SK-N-SH (cell line): ENCODE results near the gene CABP5. TPM values are rescaled to one million over a fixed set of nuclear protein-coding genes. Genes with fewer than 3 reads are reported as not detected.

Experiments
- CTCF ChIA-PET: fragments of 300-600, 350-600 bp; formaldehyde crosslinking; extraction: SDS; loops from one replicate; lab custom pipeline; 2021; lab: Yijun Ruan, JAX
- POLR2A ChIA-PET: fragments of 350-600 bp; sonication (Branson Sonifier 250); formaldehyde crosslinking; extraction: SDS; loops from one replicate; lab custom pipeline; 2020; ENCODE audit warnings: antibody characterized with exemption, inconsistent platforms; lab: Yijun Ruan, JAX
- DNase-seq: peaks from one replicate; pipeline ENCODE4 v3.0.0; 2012
- H2AFZ ChIP-seq: fragments of 200-600 bp; sonication (generic); 2 replicates; pipeline ENCODE4 v1.8.1; 2016; ENCODE audit warnings: antibody characterized with exemption, mild to moderate bottlenecking, low read depth
- H3F3A ChIP-seq: fragments of 200-600 bp; sonication (generic); replicated peaks from 2 replicates; pipeline ENCODE3; 2016; ENCODE audit warnings: antibody characterized with exemption, mild to moderate bottlenecking; ENCODE audit not compliant: insufficient read depth
- H3K27ac ChIP-seq, 2 experiments: fragments of 200-500 bp in 1 of 2; fragments of 200-600 bp in 1 of 2; sonication (Bioruptor generic) in 1 of 2; sonication (generic), shearing (Covaris generic) in 1 of 2; 2 replicates each; pipeline versions ENCODE4 v1.5.1 to v1.6.1; 2014 to 2016; ENCODE audit warnings: low read depth in 2 of 2, inconsistent platforms in 1 of 2, low read length in 1 of 2, mild to moderate bottlenecking in 1 of 2, mixed read lengths in 1 of 2
- H3K27me3 ChIP-seq: fragments of 200-600 bp; sonication (generic), shearing (Covaris generic); 2 replicates; pipeline ENCODE4 v1.6.1; 2016; ENCODE audit warnings: mixed run types; ENCODE audit not compliant: insufficient read depth
- H3K36me3 ChIP-seq, 2 experiments: fragments of 200-500 bp in 1 of 2; fragments of 200-600 bp in 1 of 2; sonication (Bioruptor generic) in 1 of 2; sonication (generic) in 1 of 2; replicated peaks in 1 of 2; 2 replicates each; pipeline versions ENCODE3 to v1.5.1; 2014 to 2016; ENCODE audit warnings: low read length in 1 of 2, mild to moderate bottlenecking in 1 of 2; ENCODE audit not compliant: insufficient read depth in 2 of 2, control insufficient read depth in 1 of 2
- H3K4me1 ChIP-seq, 2 experiments: fragments of 200-500 bp in 1 of 2; fragments of 200-600 bp in 1 of 2; sonication (Bioruptor generic) in 1 of 2; sonication (generic), shearing (Covaris generic) in 1 of 2; 2 replicates each; pipeline versions ENCODE4 v1.5.1 to v1.6.1; 2014 to 2016; ENCODE audit warnings: low read depth in 1 of 2, low read length in 1 of 2, mixed run types in 1 of 2; ENCODE audit not compliant: insufficient read depth in 2 of 2, control insufficient read depth in 1 of 2
- H3K4me2 ChIP-seq: fragments of 200-600 bp; sonication (generic), shearing (Covaris generic); 2 replicates; pipeline ENCODE4 v1.6.1; 2017; ENCODE audit warnings: mixed run types
- H3K4me3 ChIP-seq, 2 experiments: fragments of 200-500 bp in 1 of 2; fragments of 200-600 bp in 1 of 2; sonication (Bioruptor generic) in 1 of 2; sonication (generic), shearing (Covaris generic) in 1 of 2; 2 replicates each; pipeline versions ENCODE4 v1.5.1 to v1.8.1; 2014 to 2016; ENCODE audit warnings: low read depth in 2 of 2, inconsistent platforms in 1 of 2, low read length in 1 of 2, mild to moderate bottlenecking in 1 of 2, mixed read lengths in 1 of 2, moderate library complexity in 1 of 2
- H3K79me2 ChIP-seq: fragments of 200-600 bp; sonication (generic); 2 replicates; pipeline ENCODE4 v1.8.1; 2017; ENCODE audit warnings: mild to moderate bottlenecking; ENCODE audit not compliant: insufficient read depth
- H3K9ac ChIP-seq: fragments of 200-600 bp; sonication (generic); 2 replicates; pipeline ENCODE4 v1.6.1; 2017; ENCODE audit warnings: mixed run types
- H3K9me2 ChIP-seq: fragments of 200-600 bp; sonication (generic); 2 replicates; pipeline ENCODE4 v1.6.1; 2017; ENCODE audit warnings: mixed run types
- H3K9me3 ChIP-seq: fragments of 200-600 bp; sonication (generic); 2 replicates; pipeline ENCODE4 v1.6.1; 2017; ENCODE audit warnings: mixed run types, mild to moderate bottlenecking, moderate library complexity
- H4K20me1 ChIP-seq: fragments of 200-600 bp; sonication (generic); 2 replicates; pipeline ENCODE4 v1.6.1; 2017; ENCODE audit warnings: mild to moderate bottlenecking, mixed run types; ENCODE audit not compliant: insufficient read depth
- CTCF ChIP-seq: fragments of 200-600 bp; sonication (generic); IDR thresholded peaks from 2 replicates; pipeline ENCODE4 v1.6.1; 2017; ENCODE audit warnings: antibody characterized with exemption, mild to moderate bottlenecking, moderate library complexity
- FOSL2 ChIP-seq: IDR thresholded peaks from 2 replicates; pipeline ENCODE4 v1.4.0; 2012; ENCODE audit warnings: low read depth, mild to moderate bottlenecking, moderate library complexity, borderline replicate concordance
- GABPA ChIP-seq: IDR thresholded peaks from 2 replicates; pipeline ENCODE4 v1.4.0; 2012; ENCODE audit warnings: low read depth, mild to moderate bottlenecking
- GATA2 ChIP-seq: sonication (generic); formaldehyde crosslinking; IDR thresholded peaks from 2 replicates; pipeline ENCODE4 v1.5.0; 2020; ENCODE audit warnings: mild to moderate bottlenecking, missing genetic modification reagents
- NFIC ChIP-seq: IDR thresholded peaks from 2 replicates; pipeline ENCODE4 v1.4.0; 2012; ENCODE audit warnings: borderline replicate concordance
- RCOR1 ChIP-seq: fragments of 150-350 bp; IDR thresholded peaks from 2 replicates; pipeline ENCODE4 v1.6.1; 2017; ENCODE audit warnings: antibody characterized with exemption, low read length
- REST ChIP-seq: IDR thresholded peaks from 2 replicates; pipeline ENCODE4 v1.6.1; 2012; ENCODE audit warnings: mild to moderate bottlenecking, low read depth, low read length, moderate library complexity
- RFX5 ChIP-seq: IDR thresholded peaks from 2 replicates; pipeline ENCODE4 v1.6.1; 2012; ENCODE audit warnings: mild to moderate bottlenecking, improper control_type of control experiment, low read length
- RXRA ChIP-seq: IDR thresholded peaks from 2 replicates; pipeline ENCODE4 v1.4.0; 2012; ENCODE audit warnings: low read depth, mild to moderate bottlenecking, borderline replicate concordance
- SIN3A ChIP-seq: IDR thresholded peaks from 2 replicates; pipeline ENCODE4 v1.6.1; 2012; ENCODE audit warnings: low read depth, mild to moderate bottlenecking, low read length, moderate library complexity, borderline replicate concordance
- TCF12 ChIP-seq: IDR thresholded peaks from 2 replicates; pipeline ENCODE4 v1.4.0; 2012
- USF1 ChIP-seq: IDR thresholded peaks from 2 replicates; pipeline ENCODE4 v1.4.0; 2012; ENCODE audit warnings: low read depth, borderline replicate concordance
- USF2 ChIP-seq: fragments of 150-350 bp; IDR thresholded peaks from 2 replicates; pipeline ENCODE4 v1.6.1; 2017; ENCODE audit warnings: antibody characterized with exemption, low read length, low read depth, borderline replicate concordance
- YY1 ChIP-seq: IDR thresholded peaks from 2 replicates; pipeline ENCODE4 v1.4.0; 2012; ENCODE audit warnings: low read depth, mild to moderate bottlenecking
- WGBS: methylation state at CpG from one replicate; pipeline ENCODE4 v1.1.6; 2017; ENCODE audit warnings: low lambda C conversion rate; 5-methylcytosine and 5-hydroxymethylcytosine counted together
- polyA plus RNA-seq, 3 experiments: library from polyadenylated mRNA; depleted of rRNA; stranded (reverse); fragments of >200 nt; gene quantifications; 2 replicates each; pipeline ENCODE4 v1.2.3, GENCODE V29; 2012
- TF ChIP-seq, protein P1 (sequence below): IDR thresholded peaks from 2 replicates; pipeline ENCODE4; 2012

Gene CABP5
- polyA plus RNA-seq, 1 of the 3 experiments (the other 2 are of a cell fraction), result not detected

DNA sequence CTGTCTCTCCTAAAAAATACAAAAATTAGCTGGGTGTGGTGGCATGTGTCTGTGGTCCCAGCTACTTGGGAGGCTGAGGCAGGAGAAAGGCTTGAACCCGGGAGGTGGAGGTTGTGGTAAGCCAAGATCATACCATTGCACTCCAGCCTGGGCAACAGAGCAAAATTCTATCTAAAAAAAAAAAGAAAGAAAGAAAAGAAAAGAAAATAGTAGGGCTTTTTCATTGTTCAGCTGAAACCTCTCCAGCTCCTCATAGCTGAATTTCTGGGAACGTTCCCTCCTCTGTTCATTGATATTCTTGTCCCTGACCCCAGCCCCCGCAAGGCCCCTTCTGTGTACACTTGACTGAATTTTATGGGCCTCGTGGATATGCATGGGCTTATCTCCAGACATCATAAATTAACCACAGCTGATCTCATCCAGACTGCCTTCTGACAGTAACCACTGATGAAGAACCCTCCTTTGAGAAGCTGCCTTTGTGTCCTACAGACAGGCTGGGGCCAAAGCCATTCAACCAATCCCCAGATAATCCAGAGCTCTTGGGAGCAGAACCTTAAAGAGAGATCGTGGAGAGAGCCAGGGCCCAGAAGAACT, 49.6 kb downstream of the CABP5 start, which contains the start of gene ELSPBP1 (continued):
- TF ChIP-seq SIN3A, result no peak
- no peak for TF ChIP-seq RCOR1

GRCh38 chr19:47992070-47992469, 51.8 kb downstream of the CABP5 start, which contains the start of gene BSPH1:
Gene BSPH1, minus strand, starts transcription at chr19:47992170. Its CDS starts 89 bp downstream, at chr19:47992081.
- Histone ChIP-seq H3K36me3 (no peaks in the 10 kb centered on the region), H4K20me1 (no peaks in the 10 kb centered on the region)
- WGBS, result 9% methylated on average over 2 of the region's 2 CpGs

More at GRCh38 chr19:47992070-47992469, 51.8 kb downstream of the CABP5 start, which contains the start of gene BSPH1:
- POLR2A ChIA-PET, result no interaction called here
- TF ChIP-seq TCF12 (no peak), USF2 (no peak), USF1 (no peak), NFIC (no peak), CTCF (no peak), REST (no peak), SIN3A (no peak), YY1 (no peak), RXRA (no peak), GABPA (no peak), FOSL2 (no peak), RFX5 (no peak), GATA2 (CRISPR knock-in tag) (no peak)
- TF ChIP-seq, protein P1, sequence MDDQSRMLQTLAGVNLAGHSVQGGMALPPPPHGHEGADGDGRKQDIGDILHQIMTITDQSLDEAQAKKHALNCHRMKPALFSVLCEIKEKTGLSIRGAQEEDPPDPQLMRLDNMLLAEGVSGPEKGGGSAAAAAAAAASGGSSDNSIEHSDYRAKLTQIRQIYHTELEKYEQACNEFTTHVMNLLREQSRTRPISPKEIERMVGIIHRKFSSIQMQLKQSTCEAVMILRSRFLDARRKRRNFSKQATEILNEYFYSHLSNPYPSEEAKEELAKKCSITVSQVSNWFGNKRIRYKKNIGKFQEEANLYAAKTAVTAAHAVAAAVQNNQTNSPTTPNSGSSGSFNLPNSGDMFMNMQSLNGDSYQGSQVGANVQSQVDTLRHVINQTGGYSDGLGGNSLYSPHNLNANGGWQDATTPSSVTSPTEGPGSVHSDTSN, result no peak
- H3K9me2 ChIP-seq, result no peaks in the 10 kb centered on the region
- H3K9ac ChIP-seq, result no peak within 1 kb of the TSS
- no peak within 1 kb of the TSS for H3K4me3 ChIP-seq
- H3K79me2 ChIP-seq, result no peaks in the 10 kb centered on the region
- DNase-seq, result no peak
- CTCF ChIA-PET, result no interaction called here
- H3K4me1 ChIP-seq, result no peaks in the 10 kb centered on the region
- no peak within 1 kb of the TSS for H2AFZ ChIP-seq
- no peaks in the 10 kb centered on the region for H3F3A ChIP-seq
- no peak within 1 kb of the TSS for H3K27ac ChIP-seq
- H3K4me2 ChIP-seq, result no peak within 1 kb of the TSS
- peaks cover 31% of the 10 kb centered on the region for H3K27me3 ChIP-seq
- no peaks in the 10 kb centered on the region for H3K9me3 ChIP-seq
